Endometrial microvascular endothelial cells (primary cell): Measurements from ENCODE around the gene LYL1. TPM values are rescaled to one million over a fixed set of nuclear protein-coding genes. Genes with fewer than 3 reads are reported as not detected.

ENCODE experiments used
- in situ Hi-C: cut with HindIII; loops from 2 replicates; pipeline ENCODE4 v1.10.0; 2017; ENCODE audit warnings: low sequenced_read_pairs, low pct_unique_long_range_greater_than_20kb; ENCODE audit errors: inconsistent ontology term
- total RNA-seq: library from RNA; depleted of rRNA; stranded (reverse); fragments of >200 nt; gene quantifications from one replicate; pipeline ENCODE4 v1.2.3, GENCODE V29; 2015; ENCODE audit errors: inconsistent ontology term

The LYL1 gene
- total RNA-seq, 1 donor from 2014 or later, result 135 TPM

DNA sequence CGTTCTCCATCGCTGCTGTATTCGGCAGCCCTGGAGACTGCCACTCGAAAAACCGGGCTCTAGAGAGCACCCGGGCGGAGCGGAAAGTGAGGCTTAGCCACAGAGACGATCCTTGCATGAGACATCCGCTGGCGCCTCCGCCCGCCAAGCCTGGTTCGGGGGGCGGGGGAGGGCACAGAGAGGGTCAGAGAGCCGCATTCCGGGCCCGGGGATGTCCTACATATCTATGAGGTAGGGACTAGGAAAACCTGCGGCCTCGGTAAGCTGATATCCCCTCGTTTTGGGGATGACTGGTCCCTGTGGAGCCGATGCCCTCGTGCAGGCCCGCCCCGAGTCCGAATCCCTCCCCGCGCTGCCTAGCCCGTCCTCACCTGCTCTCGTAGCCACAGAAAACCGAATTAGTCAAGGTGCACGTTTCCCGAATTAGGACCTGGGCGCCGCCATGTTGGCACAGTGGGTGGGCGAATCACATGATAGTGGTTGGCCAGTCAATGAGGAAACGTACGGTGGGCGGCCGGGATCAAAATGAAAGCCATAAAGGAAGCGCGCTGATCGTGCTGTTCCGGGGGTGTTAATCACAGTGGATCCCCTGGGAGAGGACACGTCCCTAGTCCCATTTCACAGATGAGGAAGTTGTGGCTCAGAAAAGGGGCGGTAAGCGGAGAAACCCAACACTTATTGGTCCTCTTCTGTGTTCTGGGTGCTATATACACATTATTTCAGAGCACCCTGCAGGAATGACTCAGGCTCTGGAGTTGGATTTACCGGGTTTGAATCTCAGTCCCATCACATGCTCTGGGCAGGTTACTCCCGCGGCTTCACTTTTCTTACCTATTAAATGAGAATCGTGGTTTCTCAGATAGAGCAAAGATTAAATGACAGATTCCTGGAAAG lies 13.9 kb upstream of the LYL1 start, which contains the start of gene TRMT1:
TRMT1 (minus strand) TSS at position 459 of the 894 bp plus-strand sequence; CDS start at position 118, 341 bp downstream.
- in situ Hi-C loops, result no loop called here

DNA sequence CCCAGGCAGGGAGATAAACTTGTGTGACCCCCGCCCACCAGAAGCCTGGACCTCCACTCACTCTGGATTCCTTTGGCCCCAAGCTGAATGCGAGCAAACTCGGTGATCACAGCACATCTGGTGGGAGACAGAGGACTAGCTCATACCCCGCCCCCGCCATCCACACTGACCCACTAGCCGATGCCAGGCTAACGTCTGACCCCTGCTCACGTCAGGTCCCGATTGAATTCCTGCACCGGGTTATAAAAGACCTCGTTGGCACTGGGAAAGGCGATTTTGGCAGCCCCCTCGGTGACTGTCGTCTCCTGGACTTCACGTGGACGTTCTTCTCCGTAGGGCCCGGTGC lies 13.3 kb upstream of the LYL1 start:
- in situ Hi-C loops, result no loop called here

DNA sequence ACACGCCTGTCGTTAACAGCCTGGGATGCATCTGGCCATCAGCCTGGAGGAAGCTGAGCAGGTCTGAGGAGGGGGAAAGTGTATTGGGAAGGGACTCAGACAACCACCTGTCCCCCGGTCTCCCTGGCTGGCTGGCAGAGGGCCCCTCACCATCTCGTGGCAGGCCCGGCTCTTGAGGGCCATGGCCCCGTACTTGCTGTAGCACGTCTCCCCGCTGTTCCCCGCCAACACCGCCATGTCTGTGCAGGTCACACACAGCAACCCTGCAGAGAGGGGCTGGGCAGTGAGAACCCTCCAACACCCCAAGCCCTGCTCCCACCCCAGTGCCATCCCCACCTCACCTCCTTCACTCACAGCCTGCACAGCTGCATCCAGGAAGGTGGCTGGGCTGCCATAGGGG lies 9.9 kb upstream of the LYL1 start:
- in situ Hi-C loops, result no loop called here

DNA sequence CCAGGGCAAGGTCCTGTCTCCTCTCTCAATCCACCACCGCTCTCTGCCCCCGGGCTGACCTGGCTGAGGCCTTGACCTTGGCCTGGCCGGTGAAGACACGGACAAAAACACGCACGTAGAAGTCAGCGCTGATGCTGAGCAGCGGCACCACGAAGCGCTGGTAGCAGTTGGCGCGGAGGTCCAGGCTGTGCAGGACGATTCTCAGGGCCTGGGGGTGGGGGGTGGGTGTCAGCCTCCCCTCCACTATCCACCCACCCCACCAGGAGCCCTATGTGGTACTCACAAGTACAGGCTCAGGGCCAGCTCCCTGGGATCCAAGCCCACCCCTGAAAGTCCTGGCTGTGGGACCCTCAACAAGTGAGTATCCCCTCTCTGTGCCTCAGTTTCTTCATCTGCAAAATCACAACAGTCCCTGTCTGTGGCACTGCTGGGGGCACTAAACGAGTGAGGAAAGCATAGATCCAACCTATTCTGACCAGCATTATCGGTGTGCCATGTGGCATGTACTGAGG lies 7.5 kb upstream of the LYL1 start:
- in situ Hi-C loops, result no loop called here

- in situ Hi-C loops, result no loop called here
These were observed 6.9 kb upstream of the LYL1 start for GRCh38 chr19:13109361-13110098.

DNA sequence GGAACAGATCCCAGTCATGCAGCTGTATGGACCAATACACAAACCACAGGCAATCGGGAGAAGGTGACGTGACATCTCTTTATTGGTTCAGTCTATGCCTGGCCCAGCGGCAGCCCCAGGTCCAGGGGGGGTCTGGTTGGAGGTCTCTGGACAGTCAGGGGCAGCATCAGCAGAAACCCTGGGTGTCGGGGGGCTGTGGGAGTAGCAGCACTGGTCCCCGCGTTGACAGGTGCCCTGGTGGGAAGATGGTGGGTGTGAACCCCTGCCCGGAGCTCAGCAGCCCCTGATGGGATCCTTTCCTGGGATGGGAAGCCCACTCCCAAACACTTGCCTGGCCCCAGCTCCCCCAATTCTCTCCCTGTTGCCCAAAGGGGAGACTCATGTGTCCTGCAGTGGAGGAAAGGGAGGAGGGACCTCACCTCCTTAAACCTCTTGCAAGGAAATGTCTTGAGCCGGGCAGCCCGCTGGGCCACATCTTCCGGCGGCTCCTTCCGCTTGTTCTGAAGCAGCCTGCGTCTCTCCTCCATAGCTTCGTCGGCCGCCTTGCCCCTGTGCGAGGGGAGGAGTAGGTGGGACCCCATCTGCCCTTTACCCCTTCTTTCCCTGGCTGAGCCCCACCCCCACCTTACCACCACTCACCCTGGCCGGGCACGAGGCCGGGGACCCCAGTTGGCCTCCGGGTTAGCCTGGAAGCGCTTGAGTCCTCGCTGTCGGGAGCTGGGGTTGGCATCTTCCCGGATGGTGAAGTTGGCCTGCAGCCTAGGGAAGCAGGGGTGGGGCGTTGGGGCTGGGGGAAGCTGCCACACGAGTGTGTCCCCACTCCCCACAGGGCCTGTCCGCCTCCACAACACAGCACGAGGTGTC lies 2.4 kb upstream of the LYL1 start:
- in situ Hi-C loops, result no loop called here

- in situ Hi-C loops, result no loop called here
These were observed 1.7 kb upstream of the LYL1 start for GRCh38 chr19:13104360-13104847.

GRCh38 chr19:13103581-13104359 lies 1.1 kb upstream of the LYL1 start:
- in situ Hi-C loops, result no loop called here

DNA sequence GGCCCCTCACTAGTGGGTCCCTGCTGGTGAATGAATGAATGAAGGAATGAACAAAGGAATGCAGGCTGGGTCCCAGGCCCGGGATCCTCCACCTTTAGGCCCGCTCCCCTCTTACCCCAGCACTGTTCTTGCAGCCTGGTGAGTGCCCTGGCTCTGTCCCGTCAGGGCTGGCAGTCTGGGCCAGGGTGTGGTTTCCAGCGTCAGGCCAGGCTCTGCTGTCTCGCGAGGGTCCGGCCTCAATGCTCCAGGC lies 317 bp downstream of the LYL1 start:
- in situ Hi-C loops, result no loop called here

GRCh38 chr19:13101590-13102415 lies 855 bp downstream of the LYL1 start:
- in situ Hi-C loops, result no loop called here

- in situ Hi-C loops, result no loop called here
These were observed 1.6 kb downstream of the LYL1 start for GRCh38 chr19:13100841-13101589.

- in situ Hi-C loops, result no loop called here
These were observed 2.5 kb downstream of the LYL1 start for GRCh38 chr19:13100031-13100588.

DNA sequence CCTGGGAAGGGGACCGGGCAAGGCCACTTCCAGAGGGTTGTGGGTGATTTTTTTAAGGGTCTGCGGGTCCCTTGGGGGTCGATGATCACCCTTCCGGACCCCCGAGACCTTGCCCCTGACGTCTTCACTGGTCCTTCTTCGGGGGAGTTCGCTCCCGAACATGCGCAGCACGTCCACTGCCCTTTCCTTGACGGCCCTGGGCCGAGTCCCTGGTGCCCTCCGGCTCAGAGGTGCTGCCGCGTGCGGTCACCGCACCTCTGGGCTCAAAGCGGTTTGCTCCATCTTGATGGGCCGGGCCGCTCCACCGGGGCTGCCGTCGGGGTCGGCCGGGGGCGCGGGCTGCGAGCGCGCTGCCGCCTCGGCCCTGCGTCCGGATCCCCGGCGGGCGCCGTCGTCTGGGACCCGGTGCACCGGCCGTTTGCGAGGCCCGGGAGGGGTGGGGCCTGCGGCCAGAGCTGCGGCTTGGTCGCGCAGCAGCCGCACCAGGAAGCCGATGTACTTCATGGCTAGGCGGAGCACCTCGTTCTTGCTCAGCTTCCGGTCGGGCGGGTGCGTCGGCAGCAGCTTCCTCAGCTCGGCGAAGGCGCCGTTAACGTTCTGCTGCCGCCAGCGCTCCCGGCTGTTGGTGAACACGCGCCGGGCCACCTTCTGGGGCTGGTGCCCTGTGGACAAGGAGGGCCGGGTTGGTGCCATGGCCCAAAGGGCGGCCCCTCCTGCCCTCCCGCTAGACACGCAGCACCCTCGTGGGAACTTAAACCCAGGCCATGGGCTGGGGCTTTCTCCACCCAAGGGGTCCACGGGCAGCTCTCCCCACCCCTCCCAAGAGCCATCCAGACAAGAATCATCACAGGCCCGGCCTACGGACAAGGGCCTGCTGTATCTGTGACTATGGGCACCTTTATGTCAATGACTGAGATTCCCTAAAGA lies 3.3 kb downstream of the LYL1 start:
- in situ Hi-C loops, result no loop called here

DNA sequence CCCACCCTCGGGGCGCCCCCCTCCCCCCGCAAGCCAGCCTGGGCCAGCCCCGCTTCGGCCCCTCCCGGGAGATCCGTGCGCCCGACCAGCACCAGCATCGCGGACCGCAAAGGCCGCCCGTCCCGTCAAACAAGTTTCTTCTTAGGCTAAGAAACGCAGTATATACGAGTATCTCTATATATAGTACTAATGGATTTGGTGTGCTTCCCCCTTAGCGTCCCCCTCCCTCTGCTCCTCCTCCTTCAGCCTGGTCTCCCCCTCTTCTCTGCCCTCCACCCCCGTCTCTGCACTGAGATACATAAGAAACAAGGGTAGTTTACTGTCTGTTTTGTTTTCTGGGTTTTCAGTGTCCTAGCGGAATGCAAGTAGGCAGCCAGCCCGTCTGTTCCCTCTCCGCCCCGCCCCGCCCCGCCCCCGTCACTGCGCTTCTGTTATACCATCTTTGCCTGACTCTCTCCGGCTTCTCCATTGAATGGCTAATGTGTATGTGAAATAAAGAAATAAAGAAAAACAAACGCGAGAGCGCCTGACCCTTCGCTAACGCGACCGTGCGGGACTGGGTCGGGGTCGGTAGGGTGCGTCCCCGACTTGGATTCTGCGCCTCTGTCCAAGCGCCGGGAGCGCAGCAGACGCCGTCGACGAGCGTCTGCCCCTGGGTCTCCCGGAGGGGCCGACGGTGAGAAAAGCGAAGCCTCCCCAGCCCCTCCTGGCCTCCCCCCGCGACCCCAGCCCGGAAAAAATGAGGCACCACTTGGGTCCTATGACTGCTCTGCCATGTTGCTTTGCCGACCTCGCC lies 4.2 kb downstream of the LYL1 start:
- in situ Hi-C loops, result no loop called here
